Measurements from ENCODE around the gene CDHR5.

DNA sequence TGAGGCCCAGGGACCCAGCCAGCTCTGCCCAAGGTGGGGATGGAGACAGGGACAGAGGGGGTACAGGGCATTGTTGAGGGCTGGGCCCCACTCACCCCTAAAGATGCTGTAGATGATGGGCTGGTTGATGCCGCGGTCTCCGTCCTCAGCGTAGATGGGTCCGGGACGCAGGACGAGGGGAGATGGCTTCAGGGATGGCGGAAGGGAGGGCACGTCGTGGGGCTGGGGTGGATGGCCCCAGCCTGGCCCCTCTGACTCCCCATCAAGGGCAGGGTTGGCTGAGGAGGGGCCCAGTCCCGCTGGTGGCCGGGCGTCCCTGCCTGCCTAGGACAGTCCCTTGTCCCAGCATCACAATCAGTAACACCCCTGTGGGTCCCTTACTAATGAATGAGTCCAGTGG lies 4.6 kb downstream of the CDHR5 start:
- no peak for TF ChIP-seq CTCF (conservative IDR thresholded peaks at IDR 0.05 in 1 of 2, IDR thresholded peaks at IDR 0.05 in 1 of 2; ENCODE audit: extremely low read depth in 1 of 2, insufficient read depth in 1 of 2, low read depth in 1 of 2, low read length in 2 of 2)
- no peak for TF ChIP-seq EZH2 (IDR thresholded peaks at IDR 0.05; ENCODE audit: borderline replicate concordance, low read length)
